ENCODE measurements around the gene TRIP12.

Gene TRIP12

GRCh38 chr2:229714080-229714735 lies 207.6 kb downstream of the TRIP12 start, which contains the start of gene DNER:
Gene DNER (minus strand): TSS chr2:229714555. CDS start chr2:229714423, 132 bp downstream.
- DNase-seq = no peak

All from DMS 273 treated with DMSO at 0.1 percent for 48 hours (cell line).